Neuronal stem cell (in vitro differentiated cells): ENCODE data around the gene MRM2.

Experiments
- DNase-seq: peaks from one replicate; pipeline ENCODE4 v3.0.0-alpha.2; 2013; ENCODE audit warnings: low spot score
- H2AFZ ChIP-seq: one replicate; pipeline ENCODE4 v1.6.1; 2013; ENCODE audit warnings: mild to moderate bottlenecking, low read length, inconsistent platforms
- H2AK5ac ChIP-seq: 2 replicates; pipeline ENCODE4 v1.6.1; 2013; ENCODE audit warnings: low read depth, mild to moderate bottlenecking, inconsistent platforms, low read length, moderate library complexity, mixed read lengths
- H2BK120ac ChIP-seq: 2 replicates; pipeline ENCODE4 v1.6.1; 2013; ENCODE audit warnings: low read depth, mild to moderate bottlenecking, inconsistent platforms, low read length, moderate library complexity, mixed read lengths
- H2BK12ac ChIP-seq: one replicate; pipeline ENCODE4 v1.6.1; 2013; ENCODE audit warnings: low read length, inconsistent platforms
- H2BK15ac ChIP-seq: 2 replicates; pipeline ENCODE4 v1.6.1; 2013; ENCODE audit warnings: mild to moderate bottlenecking, low read length, inconsistent platforms, mixed read lengths
- H2BK5ac ChIP-seq: one replicate; pipeline ENCODE4 v1.6.1; 2013; ENCODE audit warnings: inconsistent platforms, mild to moderate bottlenecking, low read length, moderate library complexity
- H3K14ac ChIP-seq: one replicate; pipeline ENCODE4 v1.6.1; 2013; ENCODE audit warnings: low read length, inconsistent platforms
- H3K18ac ChIP-seq: 2 replicates; pipeline ENCODE4 v1.6.1; 2013; ENCODE audit warnings: low read length, inconsistent platforms
- H3K23ac ChIP-seq: 2 replicates; pipeline ENCODE4 v1.6.1; 2013; ENCODE audit warnings: low read depth, mild to moderate bottlenecking, mixed read lengths, low read length, inconsistent platforms; ENCODE audit not compliant: poor library complexity
- H3K27ac ChIP-seq: replicated peaks from 3 replicates; pipeline ENCODE4 v1.5.1; 2013; ENCODE audit warnings: low read length, inconsistent platforms
- H3K27me3 ChIP-seq, 3 experiments: 2 replicates each; pipeline ENCODE4 v1.6.1; 2013; ENCODE audit warnings: low read length in 3 of 3, mild to moderate bottlenecking in 2 of 3, inconsistent platforms in 1 of 3, low read depth in 1 of 3, mixed read lengths in 1 of 3, moderate library complexity in 1 of 3; ENCODE audit not compliant: control insufficient read depth in 3 of 3, insufficient read depth in 3 of 3
- H3K36me3 ChIP-seq, 2 donors: replicated peaks in 1 of 2; 2 replicates each; pipeline ENCODE4 v1.6.1; 2013; ENCODE audit warnings: low read length in 2 of 2; ENCODE audit not compliant: control insufficient read depth in 2 of 2, insufficient read depth in 2 of 2
- H3K4ac ChIP-seq: 2 replicates; pipeline ENCODE4 v1.6.1; 2013; ENCODE audit warnings: inconsistent platforms, mild to moderate bottlenecking, low read length, moderate library complexity
- H3K4me1 ChIP-seq, 2 donors: 1 replicate in 1 of 2; 2 replicates in 1 of 2; pipeline ENCODE4 v1.6.1; 2013; ENCODE audit warnings: low read length in 2 of 2, low read depth in 1 of 2; ENCODE audit not compliant: control insufficient read depth in 2 of 2, insufficient read depth in 1 of 2
- H3K4me2 ChIP-seq: one replicate; pipeline ENCODE4 v1.6.1; 2013; ENCODE audit warnings: mild to moderate bottlenecking, low read length, inconsistent platforms; ENCODE audit not compliant: insufficient read depth, poor library complexity, severe bottlenecking
- H3K4me3 ChIP-seq, 2 donors: 2 replicates each; pipeline ENCODE4 v1.5.1; 2013; ENCODE audit warnings: low read length in 2 of 2, mild to moderate bottlenecking in 2 of 2, inconsistent platforms in 1 of 2, moderate library complexity in 1 of 2
- H3K79me1 ChIP-seq: one replicate; pipeline ENCODE4 v1.6.1; 2013; ENCODE audit warnings: low read depth, mild to moderate bottlenecking, inconsistent platforms, low read length, moderate library complexity
- H3K9ac ChIP-seq: one replicate; pipeline ENCODE4 v1.6.1; 2013; ENCODE audit warnings: mild to moderate bottlenecking, low read depth, low read length, inconsistent platforms; ENCODE audit not compliant: poor library complexity
- H3K9me3 ChIP-seq, 2 donors: replicated peaks in 1 of 2; 2 replicates each; pipeline versions ENCODE3 to v1.6.1; 2013; ENCODE audit warnings: low read length in 2 of 2, mild to moderate bottlenecking in 2 of 2, inconsistent platforms in 1 of 2, low read depth in 1 of 2, mixed read lengths in 1 of 2, moderate library complexity in 1 of 2; ENCODE audit not compliant: control insufficient read depth in 2 of 2, insufficient read depth in 1 of 2
- H4K8ac ChIP-seq: one replicate; pipeline ENCODE4 v1.6.1; 2013; ENCODE audit warnings: low read depth, mild to moderate bottlenecking, inconsistent platforms, low read length, moderate library complexity
- H4K91ac ChIP-seq: one replicate; pipeline ENCODE4 v1.6.1; 2013; ENCODE audit warnings: low read length, low read depth, mild to moderate bottlenecking, inconsistent platforms; ENCODE audit not compliant: poor library complexity
- WGBS, 2 donors: extraction: QIAGEN DNeasy Blood & Tissue Kit; methylation state at CpG; one replicate each; pipeline ENCODE4 v1.1.7; 2013; ENCODE audit warnings: missing lambda C conversion rate in 2 of 2, mixed read lengths in 1 of 2; ENCODE audit not compliant: insufficient read length in 2 of 2, insufficient replicate concordance in 1 of 2; ENCODE audit errors: extremely low coverage in 2 of 2; 5-methylcytosine and 5-hydroxymethylcytosine counted together

The MRM2 gene

DNA sequence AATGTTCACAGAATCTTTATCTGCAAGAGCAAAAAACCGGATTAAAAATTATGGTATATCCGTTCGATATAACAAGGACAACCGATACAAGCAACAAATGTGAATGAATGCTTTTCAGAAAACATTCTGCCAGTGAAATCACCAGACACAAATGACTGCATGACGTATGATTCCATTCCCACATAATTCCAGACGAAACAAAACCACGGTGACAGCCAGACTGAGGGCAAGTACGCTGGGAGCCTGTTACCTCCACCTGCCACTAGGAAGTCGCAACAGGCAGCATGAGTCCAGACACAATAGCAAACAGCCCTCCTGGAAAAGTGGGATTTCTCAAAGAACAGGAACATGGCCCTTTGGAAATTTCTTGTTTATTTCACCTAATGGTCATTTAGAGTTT is 51.0 kb downstream of the MRM2 start:
- Histone ChIP-seq H2AK5ac (no peak overlapping the region), H4K91ac (no peak overlapping the region), H2BK120ac (no peak overlapping the region), H2BK5ac (no peak overlapping the region), H3K18ac (no peak overlapping the region), H3K79me1 (peaks cover 8% of the 10 kb centered on the region), H4K8ac (no peak overlapping the region), H3K27me3 (peaks cover 0 to 2% (median 0%) of the 10 kb centered on the region in 3 experiments), H3K14ac (no peak overlapping the region), H3K4me1 (peaks cover 0 to 1% of the 10 kb centered on the region in 2 donors), H3K4me2 (no peak overlapping the region), H3K23ac (no peak overlapping the region), H2BK15ac (no peak overlapping the region), H2AFZ (no peak overlapping the region), H3K27ac (no peak overlapping the region), H3K9me3 (peaks cover 12 to 38% of the 10 kb centered on the region in 2 donors), H3K36me3 (peaks cover 14 to 45% of the 10 kb centered on the region in 2 donors), H3K9ac (no peak overlapping the region), H2BK12ac (no peak overlapping the region), H3K4me3 (no peak overlapping the region), H3K4ac (no peak overlapping the region)
- no CpG with 5 or more reads among the region's 9 CpGs for WGBS, 2 donors
- no peak for DNase-seq

DNA sequence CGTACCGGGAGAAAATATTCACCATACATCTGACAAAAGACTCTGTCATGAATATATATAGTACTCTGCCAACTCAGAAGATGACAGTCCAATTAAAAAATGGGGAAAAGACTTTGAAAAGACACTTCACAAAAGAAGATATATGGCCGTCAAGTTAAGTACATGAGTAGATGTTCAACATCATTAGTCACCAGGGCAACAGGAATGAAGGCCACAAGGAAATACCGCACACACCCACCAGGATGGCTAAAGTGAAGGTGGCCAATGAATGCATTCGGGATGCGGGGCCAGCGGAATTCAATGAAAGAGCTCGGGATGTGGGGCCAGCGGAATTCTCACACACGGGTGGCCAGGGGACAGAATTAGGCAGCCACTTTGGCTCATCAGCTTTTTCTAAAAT is 51.5 kb downstream of the MRM2 start:
- Histone ChIP-seq H3K9ac (no peak overlapping the region), H2BK15ac (no peak overlapping the region), H2AK5ac (no peak overlapping the region), H2BK12ac (no peak overlapping the region), H2AFZ (no peak overlapping the region), H3K23ac (no peak overlapping the region), H4K91ac (no peak overlapping the region), H3K27me3 (peaks cover 0 to 2% (median 0%) of the 10 kb centered on the region in 3 experiments), H3K4ac (no peak overlapping the region), H3K36me3 (peaks cover 12 to 41% of the 10 kb centered on the region in 2 donors), H3K18ac (no peak overlapping the region), H3K4me1 (peaks cover 0 to 1% of the 10 kb centered on the region in 2 donors), H3K27ac (no peak overlapping the region), H3K9me3 (peaks cover 7 to 33% of the 10 kb centered on the region in 2 donors), H2BK5ac (no peak overlapping the region), H3K79me1 (peaks cover 4% of the 10 kb centered on the region), H3K14ac (no peak overlapping the region), H3K4me2 (no peak overlapping the region), H3K4me3 (no peak overlapping the region), H4K8ac (no peak overlapping the region), H2BK120ac (no peak overlapping the region)
- DNase-seq, result no peak
- no CpG with 5 or more reads among the region's 10 CpGs for WGBS, 2 donors

DNA sequence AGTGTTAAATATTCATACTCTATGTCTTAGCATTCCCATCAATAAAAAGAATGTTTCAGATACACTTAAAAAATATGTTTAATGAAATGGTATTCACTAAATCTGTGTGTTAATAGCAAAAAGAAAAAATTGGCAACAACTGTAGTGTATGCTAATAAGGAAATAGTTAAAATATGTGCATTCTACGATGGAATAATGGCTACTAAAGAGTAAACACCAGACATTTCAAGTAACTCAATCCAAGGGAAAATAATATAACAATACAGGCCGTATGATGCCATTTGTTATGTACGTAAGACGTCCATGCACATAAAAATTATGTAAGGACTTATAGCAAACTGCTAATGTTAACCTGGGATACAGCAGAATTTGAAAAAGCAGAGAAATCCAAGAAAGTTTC is 55.8 kb downstream of the MRM2 start:
- no peaks in the 10 kb centered on the region for H3K4me1 ChIP-seq
- H2BK12ac ChIP-seq, result no peak overlapping the region
- H2BK120ac ChIP-seq, result no peak overlapping the region
- peaks cover 0 to 2% (median 0%) of the 10 kb centered on the region in 3 experiments for H3K27me3 ChIP-seq
- no peak overlapping the region for H3K9ac ChIP-seq
- H3K4ac ChIP-seq, result no peak overlapping the region
- peaks cover 5% of the 10 kb centered on the region for H3K79me1 ChIP-seq
- no CpG with 5 or more reads among the region's 4 CpGs for WGBS, 2 donors
- H3K36me3 ChIP-seq, result peaks cover 12 to 30% of the 10 kb centered on the region in 2 donors
- H3K14ac ChIP-seq, result no peak overlapping the region
- no peak overlapping the region for H3K4me2 ChIP-seq
- H3K4me3 ChIP-seq, result no peak overlapping the region
- DNase-seq, result no peak
- no peak overlapping the region for H2BK5ac ChIP-seq
- H4K91ac ChIP-seq, result no peak overlapping the region
- no peak overlapping the region for H3K27ac ChIP-seq
- H4K8ac ChIP-seq, result no peak overlapping the region
- no peak overlapping the region for H2AFZ ChIP-seq
- H3K23ac ChIP-seq, result no peak overlapping the region
- no peak overlapping the region for H2BK15ac ChIP-seq
- no peak overlapping the region for H2AK5ac ChIP-seq
- no peak overlapping the region for H3K18ac ChIP-seq
- H3K9me3 ChIP-seq, result peaks cover 7 to 27% of the 10 kb centered on the region in 2 donors

DNA sequence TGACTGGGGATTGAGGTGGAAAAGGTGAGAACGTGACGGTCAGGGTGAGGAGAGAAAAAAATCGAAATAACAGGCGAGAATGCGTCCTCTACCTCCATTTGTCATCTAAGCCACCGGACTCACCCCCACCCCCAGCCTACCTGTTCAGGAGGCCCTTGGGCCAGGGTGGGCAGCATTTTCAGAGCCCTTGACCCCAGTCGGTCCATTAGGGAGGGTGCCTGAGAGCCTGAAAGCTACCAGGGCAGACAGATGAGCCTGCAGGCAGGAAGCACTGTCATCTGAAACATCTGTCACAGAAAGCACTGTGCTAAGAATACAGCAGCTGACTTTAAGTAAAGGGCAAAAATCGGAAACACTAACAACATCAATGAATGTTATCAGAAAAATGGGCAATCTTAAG is 56.3 kb downstream of the MRM2 start:
- no peak overlapping the region for H3K4me2 ChIP-seq
- H2BK12ac ChIP-seq, result no peak overlapping the region
- no peaks in the 10 kb centered on the region for H3K4me1 ChIP-seq
- H3K9ac ChIP-seq, result no peak overlapping the region
- no peak overlapping the region for H2AK5ac ChIP-seq
- H2BK15ac ChIP-seq, result no peak overlapping the region
- H4K8ac ChIP-seq, result no peak overlapping the region
- H3K23ac ChIP-seq, result no peak overlapping the region
- no peak overlapping the region for H4K91ac ChIP-seq
- H3K18ac ChIP-seq, result no peak overlapping the region
- peaks cover 12 to 30% of the 10 kb centered on the region in 2 donors for H3K36me3 ChIP-seq
- H3K14ac ChIP-seq, result no peak overlapping the region
- peaks cover 5% of the 10 kb centered on the region for H3K79me1 ChIP-seq
- no peak overlapping the region for H3K27ac ChIP-seq
- no peak for DNase-seq
- H3K4me3 ChIP-seq, result no peak overlapping the region
- no peak overlapping the region for H2BK5ac ChIP-seq
- H3K9me3 ChIP-seq, result peaks cover 7 to 27% of the 10 kb centered on the region in 2 donors
- H2BK120ac ChIP-seq, result no peak overlapping the region
- no peak overlapping the region for H3K4ac ChIP-seq
- no peak overlapping the region for H2AFZ ChIP-seq
- no CpG with 5 or more reads among the region's 8 CpGs for WGBS, 2 donors
- H3K27me3 ChIP-seq, result peaks cover 0 to 2% (median 0%) of the 10 kb centered on the region in 3 experiments
